ENCODE measurements around the gene RHOF.
A peak's percentile ranks its signal among the peaks of the same experiment; 100 is the strongest.

Gene RHOF

DNA sequence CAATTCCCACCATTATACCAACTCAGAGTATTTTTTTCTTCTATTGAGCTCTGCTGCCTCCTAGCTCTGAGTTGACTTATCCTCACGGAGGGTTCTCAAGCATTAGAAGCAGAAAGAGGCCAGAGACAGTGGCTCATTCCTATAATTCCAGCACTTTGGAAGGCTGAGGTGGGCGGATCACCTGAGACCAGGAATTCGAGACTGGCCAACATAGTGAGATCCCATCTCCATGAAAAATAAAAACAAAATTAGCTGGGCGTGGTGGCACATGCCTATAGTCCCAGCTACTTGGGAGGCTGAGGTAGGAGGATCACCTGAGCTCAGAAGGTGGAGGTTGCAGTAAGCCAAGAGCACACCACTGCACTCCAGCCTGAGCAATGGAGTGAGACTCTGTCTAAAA, 44.2 kb upstream of the RHOF start:
- no peak overlapping the region for H4K8ac ChIP-seq (ENCODE audit: low read depth, low read length)
- H3K27ac ChIP-seq (ENCODE audit: low read depth, low read length), result no peak overlapping the region
- no peak overlapping the region for H3K18ac ChIP-seq (ENCODE audit: low read length)
- no peaks in the 10 kb centered on the region for H3K36me3 ChIP-seq (ENCODE audit: control insufficient read depth in 1 of 2, insufficient read depth in 2 of 2, low read length in 2 of 2)
- H3K79me2 ChIP-seq (ENCODE audit: control insufficient read depth, insufficient read depth, low read length, poor library complexity), result peaks cover 2% of the 10 kb centered on the region
- H4K91ac ChIP-seq (ENCODE audit: low read depth, low read length), result no peak overlapping the region
- H2BK5ac ChIP-seq (ENCODE audit: low read depth, low read length, poor library complexity), result no peak overlapping the region
- peaks cover 0 to 6% of the 10 kb centered on the region in 2 experiments for H3K4me1 ChIP-seq (ENCODE audit: control insufficient read depth in 1 of 2, insufficient read depth in 2 of 2, low read length in 2 of 2)
- H3K79me1 ChIP-seq (ENCODE audit: low read length), result peaks cover 3% of the 10 kb centered on the region
- H2AK5ac ChIP-seq (ENCODE audit: low read length), result no peak overlapping the region
- no peak overlapping the region for H3K4ac ChIP-seq (ENCODE audit: low read depth, low read length)
- no peak overlapping the region for H3K23ac ChIP-seq (ENCODE audit: low read length)
- H4K12ac ChIP-seq (ENCODE audit: low read depth, low read length), result no peak overlapping the region
- H3K27me3 ChIP-seq (ENCODE audit: insufficient read depth, low read length), result no peaks in the 10 kb centered on the region
- H2AFZ ChIP-seq (ENCODE audit: insufficient read depth, low read length, poor library complexity), result no peak overlapping the region
- H3K4me2 ChIP-seq (ENCODE audit: low read length), result no peak overlapping the region
- no peak overlapping the region for H3K4me3 ChIP-seq (ENCODE audit: low read depth, low read length)
- no peak overlapping the region for H3K14ac ChIP-seq (ENCODE audit: low read length)
- no peak overlapping the region for H2BK120ac ChIP-seq (ENCODE audit: insufficient read depth, low read length, poor library complexity)
- DNase-seq, result peak in 1 of 2 donors; percentile 10
- no peak overlapping the region for H2BK12ac ChIP-seq (ENCODE audit: low read length)
- no peak overlapping the region for H3K9ac ChIP-seq (ENCODE audit: low read length)
- WGBS (ENCODE audit: extremely low coverage, insufficient coverage, insufficient read length), result no CpG with 5 or more reads among the region's 4 CpGs
- H3K9me3 ChIP-seq (ENCODE audit: insufficient read depth, low read depth, low read length), result no peaks in the 10 kb centered on the region

DNA sequence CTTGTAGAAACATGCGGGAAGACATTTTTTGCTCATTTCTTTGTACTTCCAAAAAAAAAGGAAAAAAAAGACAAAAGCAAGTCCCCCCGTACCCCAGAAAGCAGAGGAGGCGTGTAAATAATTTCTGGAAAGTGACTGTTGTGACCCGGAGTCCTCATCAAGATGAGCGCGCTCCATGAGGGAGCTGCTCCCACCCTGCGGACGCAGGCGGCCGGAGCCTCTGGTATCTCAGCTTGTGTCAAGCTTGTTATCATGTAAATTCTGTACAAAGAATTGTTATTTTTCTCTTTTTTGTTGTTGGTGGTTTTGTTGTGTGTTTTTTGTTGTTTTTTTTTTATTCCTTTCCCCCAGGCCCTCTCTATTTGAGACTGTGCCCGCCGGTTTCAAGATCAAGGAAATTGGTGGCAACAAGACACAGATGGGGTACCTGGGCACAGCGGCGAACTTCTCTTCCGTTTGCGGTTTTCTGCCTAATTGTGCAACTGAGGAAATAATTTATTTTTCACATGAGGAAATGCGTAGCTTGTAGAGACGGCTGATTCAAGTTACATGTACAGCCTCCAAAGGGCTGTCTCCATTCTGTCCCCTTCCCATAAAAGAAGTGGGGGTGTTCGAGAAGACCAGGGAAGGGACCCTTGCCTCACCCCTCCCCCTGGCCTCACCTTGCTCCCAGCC, 38.2 kb upstream of the RHOF start:
- no peak overlapping the region for H3K4me3 ChIP-seq (ENCODE audit: low read depth, low read length)
- H3K79me2 ChIP-seq (ENCODE audit: control insufficient read depth, insufficient read depth, low read length, poor library complexity), result no peaks in the 10 kb centered on the region
- no peaks in the 10 kb centered on the region for H3K79me1 ChIP-seq (ENCODE audit: low read length)
- H3K4me2 ChIP-seq (ENCODE audit: low read length), result no peak overlapping the region
- no peak overlapping the region for H2BK120ac ChIP-seq (ENCODE audit: insufficient read depth, low read length, poor library complexity)
- no peaks in the 10 kb centered on the region for H3K9me3 ChIP-seq (ENCODE audit: insufficient read depth, low read depth, low read length)
- H2BK5ac ChIP-seq (ENCODE audit: low read depth, low read length, poor library complexity), result no peak overlapping the region
- no peaks in the 10 kb centered on the region for H3K4me1 ChIP-seq (ENCODE audit: control insufficient read depth in 1 of 2, insufficient read depth in 2 of 2, low read length in 2 of 2)
- no peak overlapping the region for H4K12ac ChIP-seq (ENCODE audit: low read depth, low read length)
- no peak overlapping the region for H3K23ac ChIP-seq (ENCODE audit: low read length)
- no peak overlapping the region for H2AFZ ChIP-seq (ENCODE audit: insufficient read depth, low read length, poor library complexity)
- no peak overlapping the region for H3K14ac ChIP-seq (ENCODE audit: low read length)
- no peak overlapping the region for H3K27ac ChIP-seq (ENCODE audit: low read depth, low read length)
- no peak overlapping the region for H4K8ac ChIP-seq (ENCODE audit: low read depth, low read length)
- no peak overlapping the region for H3K4ac ChIP-seq (ENCODE audit: low read depth, low read length)
- no peak overlapping the region for H3K9ac ChIP-seq (ENCODE audit: low read length)
- H3K27me3 ChIP-seq (ENCODE audit: insufficient read depth, low read length), result no peaks in the 10 kb centered on the region
- DNase-seq, result no peak
- no peak overlapping the region for H3K18ac ChIP-seq (ENCODE audit: low read length)
- H2AK5ac ChIP-seq (ENCODE audit: low read length), result no peak overlapping the region
- no peak overlapping the region for H2BK12ac ChIP-seq (ENCODE audit: low read length)
- peaks cover 45 to 49% of the 10 kb centered on the region in 2 experiments for H3K36me3 ChIP-seq (ENCODE audit: control insufficient read depth in 1 of 2, insufficient read depth in 2 of 2, low read length in 2 of 2)
- WGBS (ENCODE audit: extremely low coverage, insufficient coverage, insufficient read length), result no CpG with 5 or more reads among the region's 19 CpGs
- no peak overlapping the region for H4K91ac ChIP-seq (ENCODE audit: low read depth, low read length)

DNA sequence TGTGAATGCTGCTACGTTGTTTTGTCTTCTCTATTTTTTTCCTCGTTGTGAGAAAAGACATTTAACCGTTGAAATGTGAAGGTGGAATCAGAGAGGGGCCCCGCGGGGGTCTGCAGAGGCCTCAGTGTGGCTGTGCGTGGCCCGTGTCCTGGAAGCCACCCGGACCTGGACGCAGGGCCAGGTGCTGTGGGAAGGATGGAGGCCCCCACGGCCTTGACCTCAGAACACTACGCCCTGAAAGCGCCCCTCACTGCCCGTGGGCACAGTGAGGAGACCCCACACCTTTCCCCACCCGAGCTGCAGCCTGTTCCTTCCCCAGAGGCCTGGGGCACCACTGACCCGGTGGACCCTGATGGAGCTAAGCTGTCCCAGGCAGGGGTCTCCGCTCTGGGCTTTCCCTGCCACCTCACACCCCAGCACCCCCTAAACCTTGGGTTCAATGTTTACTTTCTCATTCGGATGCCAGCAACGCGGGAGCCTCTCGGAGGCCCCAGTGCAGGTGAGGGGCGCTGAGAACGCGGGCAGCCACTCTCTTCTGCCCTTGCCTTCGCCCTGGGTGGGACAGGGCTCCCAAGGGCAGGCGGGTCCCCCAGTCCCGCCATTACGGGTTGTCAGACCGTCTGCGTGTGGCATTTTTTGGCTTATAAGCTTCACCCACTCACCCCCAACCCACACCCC, 37.2 kb upstream of the RHOF start:
- Histone ChIP-seq H4K12ac (ENCODE audit: low read depth, low read length) (no peak overlapping the region), H4K8ac (ENCODE audit: low read depth, low read length) (no peak overlapping the region), H3K27me3 (ENCODE audit: insufficient read depth, low read length) (no peaks in the 10 kb centered on the region), H3K4me1 (ENCODE audit: control insufficient read depth in 1 of 2, insufficient read depth in 2 of 2, low read length in 2 of 2) (no peaks in the 10 kb centered on the region), H2BK5ac (ENCODE audit: low read depth, low read length, poor library complexity) (no peak overlapping the region), H2BK120ac (ENCODE audit: insufficient read depth, low read length, poor library complexity) (no peak overlapping the region), H3K14ac (ENCODE audit: low read length) (no peak overlapping the region), H3K79me2 (ENCODE audit: control insufficient read depth, insufficient read depth, low read length, poor library complexity) (no peaks in the 10 kb centered on the region), H3K4ac (ENCODE audit: low read depth, low read length) (no peak overlapping the region), H3K4me2 (ENCODE audit: low read length) (no peak overlapping the region), H3K27ac (ENCODE audit: low read depth, low read length) (no peak overlapping the region), H3K23ac (ENCODE audit: low read length) (no peak overlapping the region), H3K9me3 (ENCODE audit: insufficient read depth, low read depth, low read length) (no peaks in the 10 kb centered on the region), H3K79me1 (ENCODE audit: low read length) (no peaks in the 10 kb centered on the region), H4K91ac (ENCODE audit: low read depth, low read length) (no peak overlapping the region), H2BK12ac (ENCODE audit: low read length) (no peak overlapping the region), H3K36me3 (ENCODE audit: control insufficient read depth in 1 of 2, insufficient read depth in 2 of 2, low read length in 2 of 2) (peaks cover 51 to 55% of the 10 kb centered on the region in 2 experiments), H3K9ac (ENCODE audit: low read length) (no peak overlapping the region), H2AK5ac (ENCODE audit: low read length) (no peak overlapping the region), H3K18ac (ENCODE audit: low read length) (no peak overlapping the region), H2AFZ (ENCODE audit: insufficient read depth, low read length, poor library complexity) (no peak overlapping the region), H3K4me3 (ENCODE audit: low read depth, low read length) (no peak overlapping the region)
- DNase-seq, result no peak
- no CpG with 5 or more reads among the region's 29 CpGs for WGBS (ENCODE audit: extremely low coverage, insufficient coverage, insufficient read length)

DNA sequence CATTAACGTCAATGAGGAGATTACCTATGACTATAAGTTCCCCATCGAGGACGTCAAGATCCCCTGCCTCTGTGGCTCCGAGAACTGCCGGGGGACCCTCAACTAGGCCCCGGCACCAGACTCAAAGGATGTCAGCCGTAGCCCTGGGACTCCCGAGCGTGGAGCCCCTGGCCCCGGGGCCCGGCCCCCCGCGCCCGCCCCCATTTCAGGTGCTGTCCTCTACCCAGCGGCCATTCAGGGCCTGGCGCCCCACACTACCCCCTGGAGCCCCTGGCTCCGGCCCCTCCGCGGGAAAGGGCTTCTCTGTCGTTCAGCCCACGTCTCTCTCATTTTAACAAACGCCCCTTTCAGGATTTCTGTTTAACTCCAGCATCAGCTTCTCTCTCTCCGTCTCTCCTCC, 36.6 kb upstream of the RHOF start:
- no peaks in the 10 kb centered on the region for H3K9me3 ChIP-seq (ENCODE audit: insufficient read depth, low read depth, low read length)
- H4K91ac ChIP-seq (ENCODE audit: low read depth, low read length), result no peak overlapping the region
- no peak overlapping the region for H3K14ac ChIP-seq (ENCODE audit: low read length)
- H3K4me2 ChIP-seq (ENCODE audit: low read length), result no peak overlapping the region
- H3K27ac ChIP-seq (ENCODE audit: low read depth, low read length), result no peak overlapping the region
- H3K79me1 ChIP-seq (ENCODE audit: low read length), result no peaks in the 10 kb centered on the region
- no peak overlapping the region for H2AK5ac ChIP-seq (ENCODE audit: low read length)
- H4K12ac ChIP-seq (ENCODE audit: low read depth, low read length), result no peak overlapping the region
- no peak overlapping the region for H3K4me3 ChIP-seq (ENCODE audit: low read depth, low read length)
- no peaks in the 10 kb centered on the region for H3K27me3 ChIP-seq (ENCODE audit: insufficient read depth, low read length)
- no peak overlapping the region for H2BK5ac ChIP-seq (ENCODE audit: low read depth, low read length, poor library complexity)
- no peak overlapping the region for H3K18ac ChIP-seq (ENCODE audit: low read length)
- no peak overlapping the region for H2BK12ac ChIP-seq (ENCODE audit: low read length)
- H3K4me1 ChIP-seq (ENCODE audit: control insufficient read depth in 1 of 2, insufficient read depth in 2 of 2, low read length in 2 of 2), result no peaks in the 10 kb centered on the region
- H3K79me2 ChIP-seq (ENCODE audit: control insufficient read depth, insufficient read depth, low read length, poor library complexity), result no peaks in the 10 kb centered on the region
- DNase-seq, result no peak
- H3K9ac ChIP-seq (ENCODE audit: low read length), result no peak overlapping the region
- H3K36me3 ChIP-seq (ENCODE audit: control insufficient read depth in 1 of 2, insufficient read depth in 2 of 2, low read length in 2 of 2), result peaks cover 51 to 58% of the 10 kb centered on the region in 2 experiments
- H3K4ac ChIP-seq (ENCODE audit: low read depth, low read length), result no peak overlapping the region
- H3K23ac ChIP-seq (ENCODE audit: low read length), result no peak overlapping the region
- no peak overlapping the region for H4K8ac ChIP-seq (ENCODE audit: low read depth, low read length)
- H2BK120ac ChIP-seq (ENCODE audit: insufficient read depth, low read length, poor library complexity), result no peak overlapping the region
- no peak overlapping the region for H2AFZ ChIP-seq (ENCODE audit: insufficient read depth, low read length, poor library complexity)
- WGBS (ENCODE audit: extremely low coverage, insufficient coverage, insufficient read length), result no CpG with 5 or more reads among the region's 23 CpGs

All from trophoblast cell (in vitro differentiated cells and primary cell).